Panc1 (cell line): ENCODE data around the gene C22orf39. TPM values are rescaled to one million over a fixed set of nuclear protein-coding genes. Genes with fewer than 3 reads are reported as not detected.

Source experiments
- ATAC-seq: fragments of 200-7000 bp; cut with Tn5 transposase; 2 replicates; pipeline ENCODE4 v1.9.1; 2020; ENCODE audit warnings: mild to moderate bottlenecking, moderate library complexity
- BruUV-seq: library from RNA; stranded (reverse); fragments of 400-500 nt; replicated peaks from 2 replicates; lab custom pipeline; 2021; lab: Mats Ljungman, UMichigan
- CTCF ChIA-PET: fragments of 300-600 bp; sonication (Branson Sonifier 250); formaldehyde crosslinking; loops from one replicate; lab custom pipeline; 2022; ENCODE audit warnings: antibody characterized with exemption; lab: Charles Lee
- POLR2A ChIA-PET: fragments of 300-600 bp; sonication (Branson Sonifier 250); formaldehyde crosslinking; loops from one replicate; lab custom pipeline; 2022; ENCODE audit warnings: antibody characterized with exemption; lab: Charles Lee
- DNase-seq: peaks from one replicate; pipeline ENCODE4 v3.0.0-alpha.2; 2010; ENCODE audit warnings: low read depth, low spot score
- H3K27ac ChIP-seq: 2 replicates; pipeline ENCODE4 v1.5.1; 2011; ENCODE audit warnings: mild to moderate bottlenecking, low read length, inconsistent platforms
- H3K27me3 ChIP-seq: fragments of 200-500 bp; sonication (Bioruptor generic); 2 replicates; pipeline ENCODE4 v1.6.0; 2014; ENCODE audit warnings: low read length, inconsistent platforms; ENCODE audit not compliant: control insufficient read depth, insufficient read depth
- H3K36me3 ChIP-seq: fragments of 200-500 bp; sonication (Bioruptor generic); 2 replicates; pipeline ENCODE4 v1.5.1; 2014; ENCODE audit warnings: inconsistent platforms, mild to moderate bottlenecking, low read length, moderate library complexity; ENCODE audit not compliant: control insufficient read depth, insufficient read depth
- H3K4me1 ChIP-seq: 2 replicates; pipeline ENCODE4 v1.5.1; 2011; ENCODE audit warnings: inconsistent platforms, mild to moderate bottlenecking, low read length, moderate library complexity; ENCODE audit not compliant: control insufficient read depth, insufficient read depth
- H3K4me3 ChIP-seq, 2 experiments: 2 replicates each; pipeline ENCODE4 v1.5.1; 2011 to 2012; ENCODE audit warnings: low read depth in 2 of 2, low read length in 2 of 2, mild to moderate bottlenecking in 2 of 2, inconsistent platforms in 1 of 2, moderate library complexity in 1 of 2
- H3K9me3 ChIP-seq: fragments of 200-500 bp; sonication (Bioruptor generic); 2 replicates; pipeline ENCODE4 v1.5.1; 2014; ENCODE audit warnings: low read depth, mild to moderate bottlenecking, inconsistent platforms, low read length, moderate library complexity; ENCODE audit not compliant: control insufficient read depth, insufficient read depth
- POLR2AphosphoS5 ChIP-seq: IDR thresholded peaks from 2 replicates; pipeline ENCODE4 v1.6.1; 2012; ENCODE audit warnings: mild to moderate bottlenecking, low read depth, low read length, moderate library complexity
- SIN3A ChIP-seq: IDR thresholded peaks from 2 replicates; pipeline ENCODE4 v1.6.1; 2012; ENCODE audit warnings: low read depth, mild to moderate bottlenecking, low read length, moderate library complexity, borderline replicate concordance; ENCODE audit not compliant: insufficient read depth
- TCF7L2 ChIP-seq: IDR thresholded peaks from 2 replicates; pipeline ENCODE4 v1.6.1; 2011; ENCODE audit warnings: mild to moderate bottlenecking, low read depth, low read length, inconsistent platforms
- in situ Hi-C: cut with HindIII; loops from 2 replicates; pipeline ENCODE4 v1.10.0; 2016; ENCODE audit warnings: low sequenced_read_pairs, low pct_unique_long_range_greater_than_20kb
- intact Hi-C: fragments of 100-400 bp; cut with micrococcal nuclease; formaldehyde crosslinking; loops from one replicate; pipeline ENCODE4 v1.10.0; 2022; ENCODE audit not compliant: unreplicated experiment
- total RNA-seq: library from RNA; stranded (reverse); gene quantifications from one replicate; pipeline ENCODE4 v1.2.1, GENCODE V29; 2021; ENCODE audit not compliant: unreplicated experiment
- TF ChIP-seq, protein P1 (sequence below): fragments of 450-650 bp; IDR thresholded peaks from 2 replicates; pipeline ENCODE4 v1.5.1; 2017; ENCODE audit warnings: mild to moderate bottlenecking
- TF ChIP-seq, protein P2 (sequence below), 2 experiments: IDR thresholded peaks; 2 replicates each; pipeline ENCODE4 v1.6.1; 2011 to 2012; ENCODE audit warnings: low read depth in 2 of 2, control low read depth in 1 of 2, low read length in 1 of 2, mild to moderate bottlenecking in 1 of 2, moderate library complexity in 1 of 2; ENCODE audit not compliant: insufficient read depth in 1 of 2

Gene C22orf39
- total RNA-seq, 1 experiment from 2014 or later, result 20.5 TPM

GRCh38 chr22:19398206-19398605, 49.3 kb downstream of the C22orf39 start:
- BruUV-seq, result no TSS peak
- H3K27me3 ChIP-seq, result no peaks in the 10 kb centered on the region
- no peak for TF ChIP-seq POLR2AphosphoS5
- TF ChIP-seq, protein P1, sequence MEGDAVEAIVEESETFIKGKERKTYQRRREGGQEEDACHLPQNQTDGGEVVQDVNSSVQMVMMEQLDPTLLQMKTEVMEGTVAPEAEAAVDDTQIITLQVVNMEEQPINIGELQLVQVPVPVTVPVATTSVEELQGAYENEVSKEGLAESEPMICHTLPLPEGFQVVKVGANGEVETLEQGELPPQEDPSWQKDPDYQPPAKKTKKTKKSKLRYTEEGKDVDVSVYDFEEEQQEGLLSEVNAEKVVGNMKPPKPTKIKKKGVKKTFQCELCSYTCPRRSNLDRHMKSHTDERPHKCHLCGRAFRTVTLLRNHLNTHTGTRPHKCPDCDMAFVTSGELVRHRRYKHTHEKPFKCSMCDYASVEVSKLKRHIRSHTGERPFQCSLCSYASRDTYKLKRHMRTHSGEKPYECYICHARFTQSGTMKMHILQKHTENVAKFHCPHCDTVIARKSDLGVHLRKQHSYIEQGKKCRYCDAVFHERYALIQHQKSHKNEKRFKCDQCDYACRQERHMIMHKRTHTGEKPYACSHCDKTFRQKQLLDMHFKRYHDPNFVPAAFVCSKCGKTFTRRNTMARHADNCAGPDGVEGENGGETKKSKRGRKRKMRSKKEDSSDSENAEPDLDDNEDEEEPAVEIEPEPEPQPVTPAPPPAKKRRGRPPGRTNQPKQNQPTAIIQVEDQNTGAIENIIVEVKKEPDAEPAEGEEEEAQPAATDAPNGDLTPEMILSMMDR, result no peak
- in situ Hi-C loops (no loop called here), intact Hi-C loops (no loop called here)
- H3K4me1 ChIP-seq, result no peaks in the 10 kb centered on the region
- no peak for DNase-seq
- H3K9me3 ChIP-seq, result no peaks in the 10 kb centered on the region
- ATAC-seq, result no peak
- no peak overlapping the region for H3K27ac ChIP-seq
- POLR2A ChIA-PET, result no interaction called here
- CTCF ChIA-PET, result no interaction called here
- peaks cover 3% of the 10 kb centered on the region for H3K36me3 ChIP-seq
- H3K4me3 ChIP-seq, result no peak overlapping the region

DNA sequence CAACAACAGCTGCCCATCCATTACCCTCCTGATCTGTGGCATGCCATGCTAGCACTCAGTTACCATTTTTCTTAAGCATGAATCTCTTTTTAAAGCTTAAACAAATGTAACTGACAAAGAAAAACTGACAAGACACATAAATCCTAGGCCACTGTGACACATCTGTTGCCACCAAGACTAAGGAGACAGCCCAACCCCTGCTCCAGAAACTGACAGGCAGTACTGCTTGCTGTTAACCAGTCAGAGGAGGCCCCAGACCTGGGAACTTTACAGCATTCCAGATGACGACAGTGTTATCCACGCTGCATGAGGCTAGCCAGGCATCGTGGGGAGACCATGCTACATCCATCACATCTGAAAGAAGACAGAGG, 49.8 kb downstream of the C22orf39 start:
- Histone ChIP-seq H3K36me3 (peaks cover 3% of the 10 kb centered on the region), H3K27ac (no peak overlapping the region), H3K4me3 (no peak overlapping the region), H3K4me1 (no peaks in the 10 kb centered on the region), H3K9me3 (no peaks in the 10 kb centered on the region), H3K27me3 (no peaks in the 10 kb centered on the region)
- no TSS peak for BruUV-seq
- CTCF ChIA-PET, result no interaction called here
- no peak for ATAC-seq
- no peak for DNase-seq
- in situ Hi-C loops (no loop called here), intact Hi-C loops (no loop called here)
- no peak for TF ChIP-seq TCF7L2
- TF ChIP-seq POLR2AphosphoS5, result no peak
- POLR2A ChIA-PET, result no interaction called here

DNA sequence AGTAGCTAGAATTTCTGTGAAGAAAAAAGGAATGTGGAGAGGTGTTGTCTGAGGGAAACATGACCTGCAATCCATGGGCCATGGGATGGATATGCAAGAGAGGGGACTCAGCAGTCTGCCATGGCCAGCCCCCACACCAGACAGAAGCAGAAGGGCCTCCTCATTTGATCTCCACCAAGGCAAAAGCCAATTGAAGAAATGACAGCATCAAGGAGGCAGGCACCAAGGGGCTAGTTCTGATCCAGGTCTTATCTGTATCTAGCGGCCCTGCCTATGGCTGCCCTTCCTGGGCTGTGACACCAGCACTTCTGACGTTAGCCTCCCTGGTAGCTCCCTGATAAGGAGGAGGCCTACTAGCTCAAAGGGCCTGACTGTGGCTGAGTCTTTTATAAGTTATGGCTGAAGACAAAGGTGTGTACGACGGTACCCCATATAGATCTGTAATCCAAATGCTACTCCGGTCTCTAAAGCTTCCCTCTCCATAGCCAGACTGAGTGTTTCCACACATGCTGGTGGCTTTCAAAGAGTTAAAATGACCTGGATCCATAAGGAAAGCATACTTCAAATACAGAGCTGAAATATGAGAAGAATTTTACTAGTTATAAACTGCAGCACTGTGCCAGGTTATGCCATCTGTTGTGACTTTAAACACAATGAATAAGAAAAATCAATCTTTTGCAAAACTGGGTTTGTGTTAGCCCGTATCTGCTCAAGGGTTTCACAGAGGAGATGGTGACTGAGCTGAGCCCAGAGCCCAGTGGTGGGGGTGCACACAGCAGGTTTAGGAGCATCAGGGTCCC, 50.4 kb downstream of the C22orf39 start:
- H3K36me3 ChIP-seq, result peaks cover 3% of the 10 kb centered on the region
- CTCF ChIA-PET, result no interaction called here
- DNase-seq (no peak), ATAC-seq (no peak)
- no peaks in the 10 kb centered on the region for H3K9me3 ChIP-seq
- no peak overlapping the region for H3K27ac ChIP-seq
- H3K4me1 ChIP-seq, result no peaks in the 10 kb centered on the region
- H3K27me3 ChIP-seq, result no peaks in the 10 kb centered on the region
- TF ChIP-seq, protein P2, sequence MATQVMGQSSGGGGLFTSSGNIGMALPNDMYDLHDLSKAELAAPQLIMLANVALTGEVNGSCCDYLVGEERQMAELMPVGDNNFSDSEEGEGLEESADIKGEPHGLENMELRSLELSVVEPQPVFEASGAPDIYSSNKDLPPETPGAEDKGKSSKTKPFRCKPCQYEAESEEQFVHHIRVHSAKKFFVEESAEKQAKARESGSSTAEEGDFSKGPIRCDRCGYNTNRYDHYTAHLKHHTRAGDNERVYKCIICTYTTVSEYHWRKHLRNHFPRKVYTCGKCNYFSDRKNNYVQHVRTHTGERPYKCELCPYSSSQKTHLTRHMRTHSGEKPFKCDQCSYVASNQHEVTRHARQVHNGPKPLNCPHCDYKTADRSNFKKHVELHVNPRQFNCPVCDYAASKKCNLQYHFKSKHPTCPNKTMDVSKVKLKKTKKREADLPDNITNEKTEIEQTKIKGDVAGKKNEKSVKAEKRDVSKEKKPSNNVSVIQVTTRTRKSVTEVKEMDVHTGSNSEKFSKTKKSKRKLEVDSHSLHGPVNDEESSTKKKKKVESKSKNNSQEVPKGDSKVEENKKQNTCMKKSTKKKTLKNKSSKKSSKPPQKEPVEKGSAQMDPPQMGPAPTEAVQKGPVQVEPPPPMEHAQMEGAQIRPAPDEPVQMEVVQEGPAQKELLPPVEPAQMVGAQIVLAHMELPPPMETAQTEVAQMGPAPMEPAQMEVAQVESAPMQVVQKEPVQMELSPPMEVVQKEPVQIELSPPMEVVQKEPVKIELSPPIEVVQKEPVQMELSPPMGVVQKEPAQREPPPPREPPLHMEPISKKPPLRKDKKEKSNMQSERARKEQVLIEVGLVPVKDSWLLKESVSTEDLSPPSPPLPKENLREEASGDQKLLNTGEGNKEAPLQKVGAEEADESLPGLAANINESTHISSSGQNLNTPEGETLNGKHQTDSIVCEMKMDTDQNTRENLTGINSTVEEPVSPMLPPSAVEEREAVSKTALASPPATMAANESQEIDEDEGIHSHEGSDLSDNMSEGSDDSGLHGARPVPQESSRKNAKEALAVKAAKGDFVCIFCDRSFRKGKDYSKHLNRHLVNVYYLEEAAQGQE (IDR thresholded peaks at IDR 0.05; ENCODE audit: insufficient read depth in 1 of 2, low read depth in 2 of 2, low read length in 1 of 2), result no peak
- TF ChIP-seq TCF7L2 (no peak), SIN3A (no peak)
- TF ChIP-seq, protein P1, result no peak
- POLR2A ChIA-PET, result no interaction called here
- in situ Hi-C loops (no loop called here), intact Hi-C loops (no loop called here)
- no TSS peak for BruUV-seq
- H3K4me3 ChIP-seq, result no peak overlapping the region
